ENCODE data around the gene SNX7. TPM values are rescaled to one million over a fixed set of nuclear protein-coding genes. Genes with fewer than 3 reads are reported as not detected.

SNX7 gene
- total RNA-seq, 1 donor from 2014 or later = 34.0 TPM

- no peaks in the 10 kb centered on the region for H3K9me3 Mint-ChIP-seq (ENCODE audit: low read depth)
- no peak for DNase-seq (ENCODE audit: low spot score)
- H3K4me1 Mint-ChIP-seq (ENCODE audit: low read depth) = peaks cover 15% of the 10 kb centered on the region
- no peaks in the 10 kb centered on the region for H3K27me3 Mint-ChIP-seq (ENCODE audit: low read depth)
- H3K27ac Mint-ChIP-seq (ENCODE audit: unreplicated experiment) = no peak overlapping the region
- no peak overlapping the region for H3K4me3 Mint-ChIP-seq (ENCODE audit: unreplicated experiment)
- H3K36me3 Mint-ChIP-seq (ENCODE audit: low read depth) = peaks cover 13% of the 10 kb centered on the region
- TF ChIP-seq, protein P1, sequence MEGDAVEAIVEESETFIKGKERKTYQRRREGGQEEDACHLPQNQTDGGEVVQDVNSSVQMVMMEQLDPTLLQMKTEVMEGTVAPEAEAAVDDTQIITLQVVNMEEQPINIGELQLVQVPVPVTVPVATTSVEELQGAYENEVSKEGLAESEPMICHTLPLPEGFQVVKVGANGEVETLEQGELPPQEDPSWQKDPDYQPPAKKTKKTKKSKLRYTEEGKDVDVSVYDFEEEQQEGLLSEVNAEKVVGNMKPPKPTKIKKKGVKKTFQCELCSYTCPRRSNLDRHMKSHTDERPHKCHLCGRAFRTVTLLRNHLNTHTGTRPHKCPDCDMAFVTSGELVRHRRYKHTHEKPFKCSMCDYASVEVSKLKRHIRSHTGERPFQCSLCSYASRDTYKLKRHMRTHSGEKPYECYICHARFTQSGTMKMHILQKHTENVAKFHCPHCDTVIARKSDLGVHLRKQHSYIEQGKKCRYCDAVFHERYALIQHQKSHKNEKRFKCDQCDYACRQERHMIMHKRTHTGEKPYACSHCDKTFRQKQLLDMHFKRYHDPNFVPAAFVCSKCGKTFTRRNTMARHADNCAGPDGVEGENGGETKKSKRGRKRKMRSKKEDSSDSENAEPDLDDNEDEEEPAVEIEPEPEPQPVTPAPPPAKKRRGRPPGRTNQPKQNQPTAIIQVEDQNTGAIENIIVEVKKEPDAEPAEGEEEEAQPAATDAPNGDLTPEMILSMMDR (IDR thresholded peaks at IDR 0.05) = no peak
Measured at GRCh38 chr1:98696077-98696476, 34.6 kb downstream of the SNX7 start.

DNA sequence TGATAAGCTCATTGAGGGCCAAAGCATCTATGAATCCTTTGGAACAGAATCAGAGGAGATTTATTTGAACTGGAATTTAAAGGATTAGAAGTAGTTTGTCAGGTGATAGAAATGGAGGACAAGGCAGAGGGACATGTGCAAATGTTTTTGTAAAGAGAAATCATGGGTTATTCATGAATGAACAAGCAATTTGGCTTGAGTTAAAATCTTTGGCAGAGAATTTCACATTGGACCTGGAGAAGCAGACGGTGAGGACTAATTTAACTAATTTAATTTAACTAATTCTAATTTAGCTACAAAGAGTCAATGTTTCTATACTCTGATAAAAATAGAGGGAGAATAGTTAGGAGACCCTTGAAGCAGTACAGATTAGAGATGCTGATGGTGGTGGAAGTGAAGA lies 36.3 kb downstream of the SNX7 start:
- H3K27ac Mint-ChIP-seq (ENCODE audit: unreplicated experiment) = no peak overlapping the region
- H3K4me1 Mint-ChIP-seq (ENCODE audit: low read depth) = peaks cover 13% of the 10 kb centered on the region
- H3K36me3 Mint-ChIP-seq (ENCODE audit: low read depth) = peaks cover 12% of the 10 kb centered on the region
- H3K9me3 Mint-ChIP-seq (ENCODE audit: low read depth) = no peaks in the 10 kb centered on the region
- TF ChIP-seq, protein P1 (IDR thresholded peaks at IDR 0.05) = no peak
- no peak for DNase-seq (ENCODE audit: low spot score)
- H3K27me3 Mint-ChIP-seq (ENCODE audit: low read depth) = no peaks in the 10 kb centered on the region
- no peak overlapping the region for H3K4me3 Mint-ChIP-seq (ENCODE audit: unreplicated experiment)

DNA sequence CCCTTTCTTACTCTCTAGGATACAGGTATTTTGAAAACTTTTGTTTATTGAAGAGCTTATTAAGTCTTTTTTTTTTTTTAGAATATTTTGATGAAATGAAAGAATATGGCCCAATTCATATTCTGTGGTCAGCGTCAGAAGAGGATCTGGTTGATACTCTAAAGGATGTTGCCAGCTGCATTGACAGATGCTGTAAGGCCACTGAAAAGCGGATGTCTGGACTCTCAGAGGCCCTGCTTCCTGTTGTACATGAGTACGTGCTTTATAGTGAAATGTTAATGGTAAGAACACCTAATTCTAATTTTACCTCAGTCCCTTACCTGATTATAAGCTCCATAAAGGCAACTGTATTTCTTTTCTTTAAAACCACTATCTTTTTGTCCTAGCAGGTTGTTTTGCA lies 37.1 kb downstream of the SNX7 start:
- no peak for DNase-seq (ENCODE audit: low spot score)
- H3K27me3 Mint-ChIP-seq (ENCODE audit: low read depth) = no peaks in the 10 kb centered on the region
- peaks cover 16% of the 10 kb centered on the region for H3K36me3 Mint-ChIP-seq (ENCODE audit: low read depth)
- peaks cover 19% of the 10 kb centered on the region for H3K4me1 Mint-ChIP-seq (ENCODE audit: low read depth)
- TF ChIP-seq, protein P1 (IDR thresholded peaks at IDR 0.05) = no peak
- H3K4me3 Mint-ChIP-seq (ENCODE audit: unreplicated experiment) = no peak overlapping the region
- no peaks in the 10 kb centered on the region for H3K9me3 Mint-ChIP-seq (ENCODE audit: low read depth)
- H3K27ac Mint-ChIP-seq (ENCODE audit: unreplicated experiment) = no peak overlapping the region

- DNase-seq (ENCODE audit: low spot score) = no peak
- H3K9me3 Mint-ChIP-seq (ENCODE audit: low read depth) = no peaks in the 10 kb centered on the region
- no peaks in the 10 kb centered on the region for H3K27me3 Mint-ChIP-seq (ENCODE audit: low read depth)
- H3K36me3 Mint-ChIP-seq (ENCODE audit: low read depth) = peaks cover 19% of the 10 kb centered on the region
- no peak overlapping the region for H3K4me3 Mint-ChIP-seq (ENCODE audit: unreplicated experiment)
- no peak overlapping the region for H3K27ac Mint-ChIP-seq (ENCODE audit: unreplicated experiment)
- TF ChIP-seq, protein P1 (IDR thresholded peaks at IDR 0.05) = no peak
- peaks cover 19% of the 10 kb centered on the region for H3K4me1 Mint-ChIP-seq (ENCODE audit: low read depth)
Measured at GRCh38 chr1:98700228-98700627, 38.7 kb downstream of the SNX7 start.

DNA sequence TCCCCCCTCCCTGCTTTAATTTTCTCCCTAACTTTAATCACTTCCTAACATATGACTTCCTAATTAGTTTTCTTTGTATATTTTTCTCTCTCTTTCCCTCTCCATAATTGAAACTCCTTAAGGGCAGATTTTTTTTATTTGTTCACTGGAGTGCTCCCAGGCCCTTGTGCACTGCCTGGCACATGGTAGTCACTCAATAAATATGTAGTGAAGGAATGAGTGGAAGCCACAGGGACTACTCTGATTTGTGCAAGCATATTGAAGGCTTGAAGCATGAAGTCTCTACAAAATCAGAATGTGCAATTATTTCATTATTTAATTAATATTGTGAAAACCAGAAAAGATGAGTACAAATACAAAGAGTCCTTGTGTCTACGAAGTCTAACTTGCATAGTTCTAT lies 41.5 kb downstream of the SNX7 start:
- TF ChIP-seq, protein P1 (IDR thresholded peaks at IDR 0.05) = no peak
- no peak for DNase-seq (ENCODE audit: low spot score)
- no peak overlapping the region for H3K4me3 Mint-ChIP-seq (ENCODE audit: unreplicated experiment)
- peaks cover 13% of the 10 kb centered on the region for H3K36me3 Mint-ChIP-seq (ENCODE audit: low read depth)
- no peaks in the 10 kb centered on the region for H3K9me3 Mint-ChIP-seq (ENCODE audit: low read depth)
- H3K4me1 Mint-ChIP-seq (ENCODE audit: low read depth) = peaks cover 19% of the 10 kb centered on the region
- no peak overlapping the region for H3K27ac Mint-ChIP-seq (ENCODE audit: unreplicated experiment)
- H3K27me3 Mint-ChIP-seq (ENCODE audit: low read depth) = no peaks in the 10 kb centered on the region
